Hematopoietic multipotent progenitor cell (in vitro differentiated cells): ENCODE results near the gene FILIP1L. TPM values are rescaled to one million over a fixed set of nuclear protein-coding genes. Genes with fewer than 3 reads are reported as not detected.

Experiments
- DNase-seq, 3 donors: peaks; one replicate each; pipeline ENCODE4 v3.0.0-alpha.2; 2011 to 2015; ENCODE audit warnings: low read depth in 2 of 3, low spot score in 2 of 3
- total RNA-seq: library from RNA; depleted of rRNA; stranded (reverse); fragments of >200 nt; gene quantifications from one replicate; pipeline ENCODE4 v1.2.3, GENCODE V29; 2012

The FILIP1L gene
- total RNA-seq, 1 donor = 0.81 TPM

DNA sequence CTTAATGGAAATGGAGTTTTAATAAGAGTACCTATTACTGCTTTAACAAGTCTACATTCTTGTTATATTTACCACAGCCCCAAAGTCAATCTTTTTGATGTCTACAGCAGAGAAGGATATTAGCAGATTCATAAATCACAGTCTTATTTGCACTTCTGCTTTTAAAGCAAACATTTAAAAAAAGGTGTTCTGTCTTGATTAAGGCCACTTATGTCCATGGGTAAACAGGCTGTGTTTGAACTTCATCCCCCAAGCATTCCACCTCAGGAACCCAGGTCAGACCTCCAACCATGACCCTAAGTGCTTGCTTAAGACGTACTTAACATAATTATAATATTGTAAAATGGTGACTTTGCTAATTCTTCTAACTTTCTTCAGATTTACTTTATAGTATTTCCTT, 183.2 kb downstream of the FILIP1L start:
- no peak for DNase-seq

DNA sequence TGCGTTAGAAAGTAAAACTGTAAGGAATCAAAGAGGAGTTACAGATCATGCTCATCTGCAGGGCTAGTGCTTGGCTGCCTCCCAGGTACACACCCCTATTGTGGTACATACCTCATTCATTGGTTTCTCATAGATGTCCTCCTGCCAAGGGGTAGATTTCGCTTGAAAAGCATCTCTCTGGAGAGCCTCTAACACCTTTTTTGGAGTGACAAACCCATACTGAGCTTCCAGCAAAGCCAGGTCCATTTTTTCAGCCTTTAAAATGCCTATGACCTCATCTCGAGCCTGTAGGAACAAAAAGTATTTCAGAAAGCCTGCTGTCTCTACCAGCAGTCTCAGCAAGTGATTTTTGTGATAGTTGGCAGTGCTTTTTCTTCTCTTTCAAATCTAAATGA, 184.6 kb downstream of the FILIP1L start:
- DNase-seq = no peak

DNA sequence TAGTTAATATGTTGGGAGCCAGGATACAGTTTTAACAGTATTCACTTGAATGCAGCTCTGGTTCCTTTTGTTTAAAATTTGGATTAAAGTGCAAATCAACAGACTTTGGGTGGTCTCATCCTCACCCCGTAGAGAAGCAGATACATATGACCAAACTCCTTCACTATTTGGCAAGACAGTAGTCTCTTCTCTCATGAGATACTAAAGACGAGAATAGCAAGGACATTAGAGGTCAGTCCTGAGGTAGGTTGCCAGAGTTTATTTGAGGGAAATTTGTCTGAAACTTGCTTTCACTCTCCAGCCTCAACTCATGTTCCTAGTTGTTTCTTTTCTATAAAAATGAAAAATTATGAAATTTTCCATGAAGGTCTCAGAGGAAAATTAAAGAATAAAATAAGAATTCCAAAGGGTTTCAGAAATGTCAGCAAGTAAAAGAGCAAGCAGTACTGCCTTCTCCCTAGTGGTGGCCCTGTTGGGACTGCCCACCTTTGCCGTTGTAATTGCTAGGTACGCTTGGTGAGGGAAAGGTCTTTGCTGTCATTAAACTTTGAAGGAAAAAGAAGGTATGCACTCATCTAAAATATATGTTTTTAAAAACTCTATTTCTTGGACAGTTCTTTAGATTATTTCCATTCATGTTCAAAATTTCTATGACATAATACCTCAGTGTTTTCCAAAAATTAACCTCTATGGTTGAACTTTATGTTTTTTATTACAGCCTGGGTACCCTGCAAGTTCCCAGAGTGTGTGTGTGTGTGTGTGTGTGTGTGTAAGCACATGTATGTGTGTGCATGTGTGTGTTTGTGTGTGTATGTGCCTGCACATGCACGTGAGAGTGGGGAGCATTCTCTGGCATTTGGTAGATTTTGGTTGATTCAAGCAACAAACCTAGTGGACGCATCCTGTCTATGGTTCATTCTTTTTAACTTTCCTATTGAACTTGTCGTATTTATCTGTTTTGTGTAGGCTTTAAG, 185.2 kb downstream of the FILIP1L start:
- no peak for DNase-seq

DNA sequence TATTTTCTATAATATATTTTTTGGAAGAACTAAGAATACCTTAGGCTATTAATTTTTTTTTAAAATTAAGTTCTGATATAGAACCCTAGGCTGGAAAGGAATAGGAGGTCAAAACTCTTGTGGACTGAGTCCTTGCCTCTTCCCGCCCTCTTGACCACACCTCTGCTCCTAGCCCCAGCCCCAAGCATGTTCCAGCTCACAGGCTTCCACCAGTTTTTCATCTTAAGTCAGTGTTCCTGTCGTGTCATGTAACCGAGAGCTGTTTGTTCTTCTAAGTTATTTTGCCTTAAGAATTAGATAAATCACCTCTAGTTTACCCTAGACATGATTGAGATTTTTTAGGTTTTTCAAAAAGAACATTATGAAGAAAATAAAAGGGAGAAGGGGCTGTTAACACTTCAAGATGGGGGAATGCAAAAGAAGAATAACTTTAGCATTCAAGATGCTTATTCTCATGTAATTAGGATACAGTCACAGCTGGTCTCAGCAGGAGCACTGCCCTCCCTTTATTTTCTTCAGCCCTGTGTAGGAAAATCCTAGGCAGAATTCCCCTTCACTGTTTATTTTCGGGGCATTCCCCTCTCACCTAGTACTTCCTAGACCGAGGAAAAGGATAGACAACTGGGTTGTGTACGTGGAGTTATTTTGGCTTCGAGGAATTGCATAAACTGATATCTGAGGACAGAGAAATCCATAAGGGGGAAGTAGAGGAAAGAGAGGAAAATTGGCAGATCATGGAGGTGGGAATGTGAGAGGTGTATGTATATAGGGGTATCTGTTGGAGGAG, 186.4 kb downstream of the FILIP1L start:
- no peak for DNase-seq

DNA sequence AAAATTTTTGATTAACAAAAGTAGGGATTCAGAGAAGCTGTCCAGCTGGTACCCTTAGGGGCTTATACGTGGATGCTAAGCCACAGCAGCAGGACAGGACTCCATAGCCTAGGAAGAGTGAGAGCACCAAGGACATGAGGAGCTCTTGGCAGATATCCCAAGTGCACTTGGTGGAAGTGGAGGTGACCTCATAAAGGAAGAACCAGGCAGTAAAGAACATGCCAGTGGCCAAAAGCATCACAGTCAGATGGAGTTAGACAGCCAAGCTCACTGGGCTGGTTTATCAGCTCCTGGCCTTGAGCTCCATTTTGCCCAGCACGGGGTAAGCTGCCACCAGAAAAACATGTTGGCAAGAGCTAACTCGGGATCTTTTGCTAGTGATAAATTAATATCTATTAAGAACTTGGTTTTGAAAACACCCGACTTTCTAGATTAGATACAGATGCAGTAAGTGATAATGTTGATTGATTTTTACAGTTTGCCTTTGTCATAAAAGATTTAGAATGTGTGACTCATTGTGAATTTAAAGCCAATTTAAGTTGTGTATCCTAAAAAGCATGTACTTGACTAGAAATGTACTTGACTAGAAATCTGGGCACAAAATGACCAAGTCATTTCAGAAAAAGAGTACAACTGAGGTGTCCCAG, 188.6 kb downstream of the FILIP1L start:
- no peak for DNase-seq

DNA sequence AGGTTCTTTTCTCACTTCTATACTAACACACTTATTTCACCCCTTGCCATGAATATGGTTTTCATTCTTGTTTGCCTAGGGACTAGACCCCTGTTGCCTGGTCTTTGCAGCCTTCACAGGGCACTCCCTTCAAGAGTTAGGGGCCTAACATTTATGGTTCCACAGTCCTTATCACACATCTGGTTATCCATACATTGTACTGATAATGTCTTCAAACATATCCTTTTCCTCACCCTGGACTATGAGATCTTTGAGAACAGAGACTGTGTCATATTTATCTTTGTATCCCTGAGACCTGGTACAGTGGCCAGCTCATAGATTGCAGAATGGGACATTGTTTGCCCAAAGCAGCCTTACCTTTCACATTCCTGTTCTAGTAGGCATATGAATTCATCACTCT, 190.4 kb downstream of the FILIP1L start:
- no peak for DNase-seq

DNA sequence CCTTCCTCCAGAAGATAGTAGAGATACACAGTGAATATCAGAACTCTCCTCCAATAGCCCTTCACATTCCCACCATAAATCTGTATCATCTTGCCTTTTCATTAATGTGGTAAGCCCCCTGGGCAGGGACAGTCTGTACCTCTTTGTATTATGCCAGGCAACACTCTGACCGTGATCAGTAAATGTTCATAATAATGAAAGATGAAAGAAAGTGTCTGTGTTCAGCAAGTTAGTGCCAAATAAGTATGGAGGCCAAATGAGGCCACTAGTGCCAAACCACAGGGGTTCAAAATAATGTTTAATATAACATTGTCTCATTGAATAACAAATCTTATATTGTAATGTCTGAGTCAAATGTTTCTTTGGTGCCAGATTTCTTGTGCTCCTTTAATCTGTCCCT, 192.3 kb downstream of the FILIP1L start:
- no peak for DNase-seq

DNA sequence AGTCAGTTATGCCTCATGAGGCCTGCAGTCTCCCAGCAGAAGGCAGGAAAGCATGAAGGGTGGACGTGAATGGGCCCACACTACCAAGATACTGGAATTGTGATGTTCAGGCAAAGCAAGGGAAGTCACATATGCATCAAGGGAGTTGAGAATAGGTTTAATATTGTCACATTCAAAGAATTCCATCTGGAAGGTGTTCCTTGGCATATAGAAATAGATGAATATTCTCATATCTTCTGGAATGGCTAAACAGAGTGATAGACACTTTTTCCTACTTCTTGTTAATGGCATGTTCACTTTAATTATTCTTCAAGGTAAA, 193.0 kb downstream of the FILIP1L start:
- no peak for DNase-seq

DNA sequence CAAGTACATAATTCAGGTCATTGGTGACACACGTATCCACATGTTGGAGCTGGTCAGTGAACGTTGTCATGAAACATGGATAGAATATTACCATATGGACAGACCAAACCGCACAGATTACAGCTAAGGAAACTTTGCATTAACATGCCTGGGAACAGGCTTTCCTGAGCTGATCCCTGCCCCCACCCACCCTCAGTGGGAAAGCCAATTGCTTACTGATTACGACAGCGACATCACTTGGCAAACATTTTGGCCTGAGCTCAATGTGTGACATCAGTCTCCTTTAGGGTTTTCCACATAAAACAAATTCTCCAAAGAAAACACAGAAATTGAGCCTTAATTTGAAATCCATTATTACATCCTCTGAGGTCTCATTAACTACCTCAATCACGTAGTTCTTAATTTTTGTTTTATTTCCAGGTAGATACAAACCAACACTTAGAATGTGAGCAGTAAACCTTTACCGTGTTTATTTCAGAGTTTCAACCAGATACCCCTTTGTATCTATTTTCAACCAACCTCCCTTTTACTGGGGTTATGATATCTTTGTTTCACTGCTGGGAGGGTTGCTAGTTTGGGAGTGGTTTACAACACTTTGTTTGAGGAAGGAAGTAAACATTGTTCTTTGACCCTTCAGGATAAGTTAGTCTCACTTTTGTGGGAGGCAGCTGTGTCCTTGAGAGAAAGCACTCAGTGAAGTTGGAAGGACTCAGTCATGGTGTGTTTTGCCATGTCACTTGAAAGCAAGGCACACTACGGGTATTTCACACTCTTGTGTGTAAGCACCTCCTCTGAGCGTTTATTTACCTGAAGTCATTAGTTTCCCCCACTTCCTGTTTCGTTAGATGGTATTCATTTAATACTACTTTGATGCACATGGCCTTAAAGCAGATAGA, 193.6 kb downstream of the FILIP1L start:
- DNase-seq = peak in 1 of 3 donors; percentile 26

DNA sequence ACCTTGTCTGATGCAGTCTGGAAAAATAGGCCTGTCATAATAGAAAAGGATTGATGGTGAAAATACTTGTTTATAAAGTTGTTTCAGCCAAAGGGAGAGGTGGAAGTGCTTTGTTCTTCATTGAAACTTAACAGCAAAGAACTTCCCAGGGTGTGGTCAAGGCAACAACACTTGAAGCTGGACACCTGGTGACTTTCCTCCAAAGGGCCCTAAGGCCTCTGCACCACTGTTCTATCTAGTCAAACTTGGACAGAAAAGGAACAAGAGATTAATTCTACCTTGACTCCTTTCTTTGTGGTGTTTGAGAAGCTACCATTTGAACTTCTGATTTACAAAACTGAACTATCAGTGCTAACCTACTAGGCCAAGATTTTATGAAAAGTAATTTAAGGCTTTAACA, 194.6 kb downstream of the FILIP1L start:
- no peak for DNase-seq

DNA sequence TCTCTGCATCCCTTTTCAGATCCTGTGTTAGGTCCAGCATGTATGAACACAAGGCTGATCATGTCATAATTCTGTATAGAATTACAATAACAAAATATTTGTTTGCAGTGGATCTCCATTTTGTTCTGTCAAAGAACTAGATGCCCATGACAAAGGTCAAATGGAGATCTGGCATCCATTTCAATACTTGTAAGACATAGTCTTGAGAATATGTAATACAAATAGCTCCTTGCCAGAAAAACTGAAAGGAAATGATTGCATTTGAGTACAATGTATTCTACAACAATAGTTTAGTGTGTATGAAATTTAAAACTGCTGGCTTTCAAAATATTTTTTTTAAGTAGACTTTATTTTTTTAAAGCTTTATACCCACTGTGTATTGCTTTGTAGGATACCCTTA, 195.6 kb downstream of the FILIP1L start:
- DNase-seq = no peak

DNA sequence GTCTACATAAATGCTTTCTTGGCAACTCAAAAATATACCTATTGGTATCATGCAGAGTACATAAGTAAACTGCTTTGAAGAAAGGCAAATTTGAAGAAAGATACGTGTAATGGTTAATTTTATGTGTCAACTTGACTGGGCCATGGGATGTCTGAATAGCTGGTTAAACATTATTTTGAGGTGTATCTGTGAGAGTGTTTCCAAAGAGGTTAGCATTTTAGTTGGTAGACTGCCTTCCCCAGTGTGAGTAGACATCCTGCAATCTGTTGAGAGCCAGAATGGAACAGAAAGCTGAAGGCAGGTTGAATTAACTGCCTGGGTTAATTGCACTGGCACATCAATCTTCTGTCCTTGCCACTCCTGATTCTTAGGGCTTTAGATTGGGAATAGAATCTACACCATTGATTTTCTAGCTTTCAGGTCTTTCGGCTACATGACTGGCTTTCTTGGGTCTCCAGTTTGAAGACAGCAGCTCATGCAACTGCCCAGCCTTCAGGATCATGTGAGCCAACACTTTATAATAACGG, 198.3 kb downstream of the FILIP1L start:
- DNase-seq = no peak

DNA sequence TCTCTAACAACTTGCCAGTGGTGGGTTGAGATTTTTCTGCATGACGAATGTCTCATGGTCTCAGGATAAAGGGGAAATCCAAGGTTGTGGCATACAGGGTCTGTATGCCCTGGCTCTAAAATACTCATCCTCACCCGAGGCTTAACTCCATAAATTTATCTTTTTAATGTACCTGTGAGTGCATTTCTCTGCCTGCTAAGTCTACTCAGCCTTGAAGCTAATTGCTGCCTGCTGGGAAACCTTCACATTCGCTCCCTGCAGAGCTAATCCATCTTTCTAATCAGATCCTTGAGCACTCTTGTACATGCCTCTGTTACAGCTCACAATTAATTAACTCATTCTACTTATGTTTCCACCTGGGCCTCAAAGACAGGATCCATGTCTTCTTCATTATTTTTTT, 202.9 kb downstream of the FILIP1L start:
- DNase-seq = no peak

DNA sequence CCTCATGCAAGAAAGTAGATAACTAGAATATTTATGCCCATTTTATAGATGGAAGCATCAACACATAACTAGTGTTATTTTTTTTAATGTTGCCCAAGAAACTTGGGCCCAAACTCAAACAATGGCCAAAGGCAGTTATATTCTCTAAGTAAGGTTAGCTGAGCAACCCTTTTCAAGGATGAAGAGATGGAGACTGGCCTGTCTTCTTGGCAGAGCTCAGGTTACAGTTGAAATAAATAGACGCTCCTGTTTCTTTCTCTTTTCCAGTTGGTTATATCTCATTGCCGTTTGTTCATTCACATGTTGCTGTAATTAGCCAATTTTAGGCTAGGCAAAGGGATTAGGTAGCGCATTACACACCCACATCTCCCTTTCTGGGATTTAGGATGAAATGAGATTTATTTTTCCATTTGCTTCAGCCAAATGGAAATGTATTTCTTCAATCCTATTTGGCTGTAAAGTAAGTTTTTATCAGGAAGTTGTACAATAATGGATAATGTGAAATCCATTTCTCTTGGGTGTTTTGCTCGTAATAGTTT, 203.5 kb downstream of the FILIP1L start:
- DNase-seq = no peak

DNA sequence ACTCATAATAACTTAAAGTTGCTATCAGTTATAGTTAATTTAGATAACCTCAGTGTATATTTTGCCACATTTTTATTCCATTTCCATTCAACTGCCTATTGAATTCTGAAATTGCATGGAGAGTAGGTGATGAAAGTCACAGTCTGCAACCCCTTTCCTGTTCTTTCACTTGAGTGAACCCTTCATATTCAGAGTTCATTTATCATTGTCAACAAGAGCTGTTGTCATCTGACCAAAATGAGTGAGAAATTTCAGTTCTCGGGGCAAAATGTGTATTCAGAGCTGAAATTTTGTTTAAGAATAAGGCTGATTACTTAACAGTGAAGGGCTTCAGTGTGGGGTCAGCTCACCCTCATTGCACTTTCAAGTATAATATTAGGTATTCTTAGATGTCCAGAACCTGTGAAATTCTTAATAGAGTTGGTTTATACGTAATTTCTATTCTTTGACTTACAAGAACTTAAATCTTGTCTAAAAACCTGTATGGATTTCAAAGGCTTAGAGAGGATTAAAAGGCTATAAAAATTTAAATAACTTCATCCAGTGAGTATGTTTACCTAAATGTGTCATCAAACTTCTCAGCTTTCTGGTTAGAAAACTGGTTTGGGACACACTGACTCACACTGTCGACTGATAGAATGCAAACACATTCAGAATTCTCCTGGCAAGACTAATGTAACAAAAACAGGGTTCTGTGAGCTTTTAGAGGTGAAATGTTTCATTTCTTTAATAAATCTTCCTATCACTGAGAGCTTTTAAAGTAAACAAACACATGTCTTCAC, 204.4 kb downstream of the FILIP1L start:
- DNase-seq = no peak

DNA sequence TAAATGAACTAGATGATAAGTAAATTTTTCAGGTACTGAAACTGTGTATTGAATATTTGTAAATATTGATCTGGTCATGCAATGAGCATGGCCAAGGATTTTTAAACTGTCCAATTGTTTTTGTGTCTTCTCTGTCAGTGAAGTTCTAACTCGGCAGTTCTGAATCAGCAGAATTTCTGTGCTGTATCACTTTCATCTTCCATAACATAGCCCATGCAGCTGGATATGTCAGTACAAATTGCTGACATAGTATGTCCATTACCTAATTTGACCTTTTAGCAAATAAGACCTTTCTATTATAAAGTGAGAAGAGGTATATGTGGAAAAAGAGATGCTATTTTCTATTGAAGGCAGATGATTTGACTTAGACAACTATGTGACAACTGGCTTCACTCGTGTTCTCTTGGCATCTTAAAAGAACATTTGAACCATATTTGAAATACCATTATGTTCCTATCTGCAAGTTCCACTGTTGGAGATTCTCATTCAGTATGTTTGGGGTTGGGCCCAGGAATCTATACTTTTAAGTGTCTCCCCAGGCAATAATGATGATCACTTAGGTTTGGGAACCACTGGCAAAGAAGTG, 206.2 kb downstream of the FILIP1L start:
- no peak for DNase-seq

DNA sequence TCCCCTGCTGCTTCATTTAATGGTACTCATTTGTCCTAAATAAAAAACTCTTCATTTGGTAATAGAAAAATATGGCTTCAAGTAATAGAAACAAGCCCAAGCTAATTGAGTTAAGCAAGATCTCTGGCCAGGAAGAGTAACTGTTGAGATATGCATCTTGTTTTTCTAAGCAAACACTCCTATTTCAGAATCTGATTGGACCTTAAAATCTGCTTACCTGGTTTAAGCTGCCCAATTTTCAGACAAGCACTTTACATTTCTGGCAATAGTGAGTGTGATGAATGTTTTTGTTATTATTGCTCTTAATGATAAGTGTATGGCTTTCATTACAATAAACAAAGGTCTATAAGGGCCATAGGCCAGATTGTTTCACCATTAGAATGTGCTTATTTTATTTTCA, 210.4 kb downstream of the FILIP1L start:
- no peak for DNase-seq

DNA sequence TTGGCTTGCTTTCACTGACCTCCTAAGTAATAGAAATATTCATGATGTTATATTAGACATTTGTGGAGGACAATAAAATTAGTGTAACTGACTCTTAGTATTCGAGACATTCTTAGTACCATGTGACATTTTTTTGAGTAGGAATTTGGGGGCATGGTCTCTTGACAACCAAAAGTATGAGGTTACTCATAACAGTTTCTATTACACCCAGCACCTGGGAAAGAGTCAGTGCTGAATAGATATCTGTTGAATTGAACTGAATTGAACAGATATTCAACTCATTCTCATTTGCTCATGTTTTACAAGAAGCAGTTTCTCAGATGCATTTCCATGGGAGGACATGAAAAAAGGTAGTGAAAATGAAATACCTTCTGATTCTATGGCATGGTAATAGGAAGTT, 212.2 kb downstream of the FILIP1L start:
- no peak for DNase-seq
